Raji (cell line): Measurements from ENCODE around the gene CNN2.

Source experiments
- POLR2A ChIP-seq: IDR thresholded peaks from 2 replicates; pipeline ENCODE4 v1.6.1; 2011; ENCODE audit warnings: low read depth, low read length, control low read depth; ENCODE audit not compliant: insufficient read depth

CNN2 gene

DNA sequence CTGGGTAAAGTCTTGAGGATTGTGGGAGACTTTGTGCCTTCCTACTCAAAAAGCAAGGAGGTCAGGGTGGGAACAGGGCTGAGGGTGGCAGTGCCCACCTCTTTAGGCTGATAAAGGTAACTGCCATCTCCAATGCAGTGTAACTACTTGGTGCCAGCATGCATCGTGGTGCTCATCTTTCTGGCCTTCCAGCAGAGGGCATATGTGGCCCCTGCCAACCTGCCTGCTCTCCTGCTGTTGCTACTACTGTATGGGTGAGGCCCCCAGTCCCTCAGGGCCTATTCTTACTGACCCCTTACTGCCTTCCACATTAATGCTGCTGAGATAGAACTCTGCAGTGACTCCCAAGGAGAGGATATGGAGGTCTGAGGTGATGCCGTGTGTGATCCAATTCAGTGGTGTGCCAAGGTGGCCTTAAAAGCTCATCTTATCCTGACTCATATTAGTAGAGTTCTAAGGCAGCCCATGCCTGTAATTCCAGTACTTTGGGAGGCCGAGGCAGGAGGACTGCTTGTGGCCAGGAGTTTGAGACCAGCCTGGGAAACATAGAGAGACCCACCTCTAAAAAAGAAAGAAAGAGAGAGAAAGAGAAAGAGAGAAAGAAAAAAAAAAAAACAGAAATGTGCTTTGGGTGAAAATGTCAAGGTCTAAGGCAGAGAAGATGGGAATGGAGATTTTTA, 30.9 kb downstream of the CNN2 start:
- no peak for TF ChIP-seq POLR2A

DNA sequence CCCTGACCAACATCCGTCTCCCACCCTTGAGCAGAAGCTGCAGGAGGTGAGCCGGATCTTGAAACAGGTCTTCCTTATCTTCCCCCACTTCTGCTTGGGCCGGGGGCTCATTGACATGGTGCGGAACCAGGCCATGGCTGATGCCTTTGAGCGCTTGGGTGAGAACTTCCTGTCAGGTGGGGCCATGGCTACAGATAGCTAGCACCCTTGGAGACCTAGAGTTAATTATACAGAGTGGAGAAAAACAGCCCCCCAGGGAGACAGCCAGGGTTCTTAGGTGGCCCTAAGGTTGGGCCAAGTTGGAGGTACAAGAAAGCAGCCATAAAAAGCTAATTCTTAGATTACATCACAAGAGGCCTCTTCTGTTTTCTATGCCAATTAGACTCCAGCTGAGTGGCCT, 31.7 kb downstream of the CNN2 start:
- TF ChIP-seq POLR2A, result no peak

DNA sequence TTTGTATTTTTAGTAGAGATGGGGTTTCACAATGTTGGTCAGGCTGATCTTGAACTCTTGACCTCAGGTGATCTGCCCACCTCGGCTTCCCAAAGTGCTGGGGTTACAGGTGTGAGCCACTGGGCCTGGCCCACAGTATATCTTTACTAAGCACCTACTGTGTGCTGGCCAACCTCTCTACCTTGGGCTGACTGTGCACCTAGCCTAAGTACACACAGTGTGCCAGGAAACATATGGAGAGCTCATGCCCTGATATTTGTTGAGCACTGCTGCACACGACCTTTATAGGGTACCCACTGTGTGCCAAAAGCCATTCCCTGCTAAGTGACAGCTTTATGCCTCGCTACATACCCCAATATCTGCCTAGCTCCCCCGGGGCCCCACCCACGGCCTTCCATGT, 34.3 kb downstream of the CNN2 start:
- no peak for TF ChIP-seq POLR2A

DNA sequence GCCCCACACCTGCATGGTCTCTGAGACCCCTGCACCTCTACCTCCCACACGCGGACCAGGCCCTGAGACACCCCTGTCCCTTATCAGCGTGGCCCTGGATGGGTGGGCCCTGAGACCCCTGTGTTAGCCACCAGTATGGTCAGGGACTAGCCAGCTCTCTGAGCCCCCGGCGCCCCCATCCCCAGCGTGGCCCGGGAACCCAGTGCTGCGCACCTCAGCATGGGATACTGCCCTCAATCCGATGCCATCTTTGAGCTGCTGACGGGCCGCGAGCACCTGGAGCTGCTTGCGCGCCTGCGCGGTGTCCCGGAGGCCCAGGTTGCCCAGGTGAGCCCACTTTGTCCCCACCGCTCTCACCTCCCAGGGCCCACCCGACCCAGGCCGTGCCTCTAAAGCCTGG, 35.6 kb downstream of the CNN2 start:
- 0 out of 2 replicates have a peak, but pooled peaks have one; percentile 5 for TF ChIP-seq POLR2A

DNA sequence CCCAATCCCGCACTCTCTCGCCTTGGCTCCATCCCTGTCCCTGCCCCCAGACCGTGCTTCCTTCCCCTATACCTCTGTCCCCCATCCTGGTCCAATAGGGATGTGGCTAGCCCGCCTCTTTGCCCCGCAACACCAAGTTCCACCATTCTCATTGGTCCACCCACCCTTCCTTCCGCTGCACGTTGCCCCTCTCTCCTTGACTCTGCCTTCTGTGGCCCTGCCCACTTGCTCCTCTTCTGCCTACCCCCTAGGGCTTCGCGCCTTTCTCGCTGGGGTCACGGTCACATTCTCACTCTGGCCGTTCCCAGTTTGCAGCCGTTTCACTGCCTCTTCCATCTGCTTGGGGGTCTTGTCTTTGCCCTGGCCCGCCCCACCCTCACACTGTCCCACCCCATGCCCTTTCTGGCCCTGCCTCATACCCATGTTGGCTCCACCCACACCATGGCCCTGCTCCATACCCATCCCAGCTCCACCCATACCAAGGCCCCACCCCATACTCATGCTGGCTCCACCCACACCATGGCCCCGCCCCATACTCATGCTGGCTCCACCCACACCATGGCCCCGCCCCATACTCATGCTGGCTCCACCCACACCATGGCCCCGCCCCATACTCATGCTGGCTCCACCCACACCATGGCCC, 36.1 kb downstream of the CNN2 start:
- 0 out of 2 replicates have a peak, but pooled peaks have one; percentile 3 for TF ChIP-seq POLR2A

DNA sequence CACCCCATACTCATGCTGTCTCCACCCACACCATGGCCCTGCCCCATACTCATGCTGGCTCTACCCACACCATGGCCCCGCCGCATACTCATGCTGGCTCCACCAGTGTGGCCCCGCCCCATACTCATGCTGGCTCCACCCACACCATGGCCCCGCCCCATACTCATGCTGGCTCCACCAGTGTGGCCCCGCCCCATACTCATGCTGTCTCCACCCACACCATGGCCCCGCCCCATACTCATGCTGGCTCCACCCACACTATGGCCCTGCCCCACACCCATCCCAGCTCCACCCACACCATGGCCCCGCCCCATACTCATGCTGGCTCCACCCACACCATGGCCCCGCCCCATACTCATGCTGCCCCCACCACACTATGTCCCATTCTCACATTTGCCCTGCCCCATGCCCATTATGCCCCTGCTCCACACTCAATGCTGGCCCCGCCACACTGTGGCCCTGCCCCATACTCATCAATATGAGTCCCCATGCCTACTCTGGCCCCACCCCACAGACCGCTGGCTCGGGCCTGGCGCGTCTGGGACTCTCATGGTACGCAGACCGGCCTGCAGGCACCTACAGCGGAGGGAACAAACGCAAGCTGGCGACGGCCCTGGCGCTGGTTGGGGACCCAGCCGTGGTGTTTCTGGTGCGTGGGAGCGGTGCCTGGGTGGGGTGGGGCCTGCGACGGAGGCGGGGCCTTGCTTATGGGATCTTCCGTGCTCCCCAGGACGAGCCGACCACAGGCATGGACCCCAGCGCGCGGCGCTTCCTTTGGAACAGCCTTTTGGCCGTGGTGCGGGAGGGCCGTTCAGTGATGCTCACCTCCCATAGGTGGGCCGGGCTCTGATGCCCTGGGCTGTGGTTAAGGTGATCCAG, 36.9 kb downstream of the CNN2 start:
- no peak for TF ChIP-seq POLR2A

DNA sequence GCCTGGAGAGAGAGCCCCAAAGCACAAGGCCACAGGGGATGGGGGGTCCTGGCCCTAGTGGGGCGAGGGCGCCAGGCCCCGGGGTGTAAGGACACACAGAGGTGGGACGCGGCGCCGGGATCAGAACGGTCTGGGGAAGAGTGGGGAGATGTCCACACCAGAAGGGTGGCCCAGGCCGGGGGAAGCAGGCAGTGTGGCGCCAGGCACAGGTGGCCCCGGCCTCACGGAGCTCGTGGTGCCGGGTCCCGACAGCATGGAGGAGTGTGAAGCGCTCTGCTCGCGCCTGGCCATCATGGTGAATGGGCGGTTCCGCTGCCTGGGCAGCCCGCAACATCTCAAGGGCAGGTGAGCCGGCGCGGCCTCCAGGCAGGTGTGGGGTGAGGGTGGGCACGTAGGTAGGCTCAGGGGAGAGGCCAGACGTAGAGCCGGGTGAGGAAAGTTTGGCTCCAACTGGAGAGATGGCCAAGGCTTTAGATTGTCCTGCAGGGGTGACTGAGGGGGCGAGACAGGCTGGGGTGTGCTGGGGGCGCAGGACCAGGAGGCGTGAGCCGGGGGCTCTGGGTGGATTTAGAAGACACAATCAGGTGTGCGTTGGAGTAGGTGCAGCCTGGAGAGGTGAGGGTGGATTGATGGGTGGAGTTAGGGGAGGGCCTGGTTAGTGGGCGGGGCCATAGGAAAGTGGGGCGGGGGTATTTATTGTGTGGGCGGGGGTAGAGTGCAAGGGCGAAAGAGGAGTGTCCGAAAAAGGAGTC, 37.7 kb downstream of the CNN2 start:
- TF ChIP-seq POLR2A, result no peak

DNA sequence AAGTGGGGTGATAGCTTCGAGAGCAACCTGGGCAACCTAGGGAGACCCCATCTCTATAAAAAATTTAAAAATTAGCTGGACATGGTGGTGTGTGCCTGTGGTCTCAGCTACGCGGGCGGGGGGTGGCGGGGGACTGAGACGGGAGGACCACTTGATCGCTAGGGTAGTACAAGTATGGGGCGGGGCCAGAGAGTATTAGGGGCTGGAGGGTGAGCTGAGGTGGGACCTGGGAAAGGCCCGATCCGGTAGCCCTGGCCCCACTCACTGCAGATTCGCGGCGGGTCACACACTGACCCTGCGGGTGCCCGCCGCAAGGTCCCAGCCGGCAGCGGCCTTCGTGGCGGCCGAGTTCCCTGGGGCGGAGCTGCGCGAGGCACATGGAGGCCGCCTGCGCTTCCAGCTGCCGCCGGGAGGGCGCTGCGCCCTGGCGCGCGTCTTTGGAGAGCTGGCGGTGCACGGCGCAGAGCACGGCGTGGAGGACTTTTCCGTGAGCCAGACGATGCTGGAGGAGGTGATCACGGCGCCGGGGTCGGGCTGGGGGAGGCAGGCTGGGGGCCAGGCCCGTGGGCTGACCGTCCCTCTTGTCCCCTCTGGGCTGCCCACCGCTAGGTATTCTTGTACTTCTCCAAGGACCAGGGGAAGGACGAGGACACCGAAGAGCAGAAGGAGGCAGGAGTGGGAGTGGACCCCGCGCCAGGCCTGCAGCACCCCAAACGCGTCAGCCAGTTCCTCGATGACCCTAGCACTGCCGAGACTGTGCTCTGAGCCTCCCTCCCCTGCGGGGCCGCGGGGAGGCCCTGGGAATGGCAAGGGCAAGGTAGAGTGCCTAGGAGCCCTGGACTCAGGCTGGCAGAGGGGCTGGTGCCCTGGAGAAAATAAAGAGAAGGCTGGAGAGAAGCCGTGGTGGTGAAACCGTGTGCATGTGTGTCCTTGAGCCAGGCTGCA, 38.5 kb downstream of the CNN2 start:
- no peak for TF ChIP-seq POLR2A

DNA sequence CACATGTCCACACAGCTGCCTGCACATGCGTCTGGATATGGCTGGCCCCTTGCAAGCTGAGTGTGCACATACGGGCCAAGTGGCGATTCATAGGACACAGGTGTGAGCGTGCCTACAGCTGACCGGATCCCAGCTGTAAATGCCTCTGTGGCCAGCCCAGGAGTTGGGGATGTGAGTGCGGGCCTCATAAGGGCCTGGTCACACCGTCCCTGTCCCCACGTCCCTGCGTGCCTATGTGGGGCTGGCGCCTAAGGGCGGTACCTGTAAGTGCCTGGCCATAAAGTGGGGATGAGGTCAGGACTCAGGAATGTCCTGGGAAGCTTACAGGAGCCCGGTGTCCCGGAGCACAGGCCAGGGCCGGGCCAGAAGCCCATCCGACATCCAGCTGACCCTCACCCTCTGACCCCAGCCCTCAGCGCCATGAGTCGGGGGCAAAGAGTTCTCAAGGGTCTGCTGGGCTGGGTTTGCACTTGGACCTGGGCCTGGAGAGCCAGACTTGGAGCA, 39.2 kb downstream of the CNN2 start:
- TF ChIP-seq POLR2A, result no peak

DNA sequence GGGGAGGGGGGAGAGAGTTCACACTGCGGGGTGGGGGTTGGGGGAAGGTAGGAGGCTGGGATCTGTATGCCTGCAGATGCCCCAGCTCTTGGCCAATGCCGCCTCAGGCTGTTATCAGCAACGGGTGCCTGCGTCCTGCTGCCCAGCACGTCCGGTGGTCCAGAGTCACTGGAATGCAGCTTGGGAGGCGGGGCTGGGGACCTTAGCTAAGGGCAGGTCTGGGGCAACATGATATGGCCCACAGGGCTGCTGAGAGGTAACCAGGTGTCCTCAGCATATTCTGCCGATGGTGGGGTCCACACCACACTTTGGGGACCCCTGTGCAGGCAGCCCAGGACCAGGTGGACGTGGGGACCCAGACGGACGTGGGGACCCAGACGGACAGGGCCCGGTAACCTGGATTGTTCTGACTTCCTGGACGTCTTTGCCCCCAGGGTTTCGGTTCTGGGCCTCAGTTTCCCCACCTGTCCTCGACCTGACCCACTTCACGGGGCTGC, 39.9 kb downstream of the CNN2 start:
- no peak for TF ChIP-seq POLR2A

DNA sequence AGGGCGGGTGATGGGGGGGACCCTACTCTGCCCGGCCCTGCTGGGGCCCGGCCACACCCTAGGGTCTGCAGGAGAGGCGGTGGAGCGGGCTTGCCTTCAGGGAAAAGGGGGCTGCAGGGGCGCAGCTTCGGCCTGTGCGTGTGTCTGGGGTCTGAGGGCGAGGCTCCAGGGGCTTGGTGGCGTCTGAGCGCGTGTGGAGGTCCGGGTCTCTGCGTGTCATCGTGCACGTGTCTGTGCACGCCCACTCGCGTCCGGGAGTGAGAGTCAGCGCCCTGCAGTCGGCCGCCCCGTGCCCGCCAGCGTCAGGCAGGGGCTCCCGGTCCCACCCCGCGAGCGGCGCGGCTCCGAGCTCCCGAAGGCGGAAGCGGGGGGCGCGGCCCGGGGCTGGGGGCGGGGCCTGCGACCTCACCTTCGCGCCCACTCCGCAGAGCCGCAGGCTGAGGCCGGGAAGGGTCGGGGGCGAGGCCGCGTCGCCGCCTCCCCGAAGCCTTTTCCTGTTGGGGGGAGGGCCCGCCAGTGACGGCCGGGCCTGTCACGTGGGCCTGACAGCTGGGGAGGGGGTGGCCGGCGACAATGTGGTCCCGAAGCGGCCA, 40.4 kb downstream of the CNN2 start, which contains the start of gene ARHGAP45:
Gene ARHGAP45 (plus strand): TSS at position 420 of the 593 bp plus-strand sequence. CDS start 239 bp downstream, outside the sequence.
- peak; percentile 70 for TF ChIP-seq POLR2A

DNA sequence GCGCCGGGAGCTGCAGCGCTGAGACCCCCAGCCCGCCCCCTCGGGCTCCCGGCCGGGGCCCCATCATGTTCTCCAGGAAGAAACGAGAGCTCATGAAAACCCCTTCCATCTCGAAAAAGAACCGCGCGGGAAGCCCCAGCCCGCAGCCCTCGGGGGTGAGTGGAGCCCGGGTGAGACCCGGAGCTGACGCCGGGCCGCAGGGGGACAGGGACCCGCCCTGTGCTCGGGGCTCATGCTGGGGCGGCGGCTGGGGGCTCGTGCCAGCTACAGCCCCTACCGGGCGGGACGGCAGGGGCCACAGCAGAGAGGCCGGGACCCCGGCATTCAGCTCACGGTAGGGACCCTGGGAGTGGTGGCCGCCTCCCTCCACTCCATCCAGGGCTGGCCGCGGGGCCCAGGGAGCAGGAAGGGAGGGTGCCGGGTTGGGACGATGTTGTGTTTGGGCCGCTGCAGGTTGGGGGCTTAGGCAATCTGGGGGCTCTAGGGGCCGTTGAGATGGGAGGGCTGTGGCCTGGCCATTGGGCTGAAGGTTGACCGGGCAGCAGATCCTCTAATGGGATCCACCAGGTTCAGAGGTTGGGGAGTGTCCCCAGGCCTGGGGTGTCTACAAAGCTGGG, 41.0 kb downstream of the CNN2 start:
- TF ChIP-seq POLR2A, result no peak
